ENCODE measurements around the gene PTPRM. TPM values are rescaled to one million over a fixed set of nuclear protein-coding genes. Genes with fewer than 3 reads are reported as not detected.

PTPRM gene
- polyA plus RNA-seq, 1 donor from 2014 or later: 126 TPM

DNA sequence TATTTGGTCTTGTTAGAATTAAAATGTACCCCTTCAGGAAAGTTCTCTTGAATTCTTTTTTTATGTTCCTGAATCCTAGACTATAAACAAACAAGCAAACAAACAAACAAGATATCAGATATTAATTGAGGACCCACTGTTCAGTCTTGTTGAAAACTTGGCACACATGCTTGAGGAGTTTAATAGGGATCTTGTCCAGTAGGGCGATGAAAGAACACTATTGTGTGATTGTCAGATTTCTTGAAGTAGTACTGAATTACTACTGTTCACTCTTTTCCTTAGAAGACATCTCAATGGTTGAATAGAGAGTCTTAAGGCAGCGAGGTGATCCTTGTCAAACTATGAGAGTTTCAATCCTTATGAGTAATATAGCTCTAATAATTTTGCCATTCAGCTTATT, 130.2 kb downstream of the PTPRM start:
- H3K79me2 ChIP-seq (replicated peaks; ENCODE audit: insufficient read depth, low read length): no peaks in the 10 kb centered on the region
- TF ChIP-seq EZH2 (IDR thresholded peaks at IDR 0.05; ENCODE audit: borderline replicate concordance, insufficient read depth, low read length, poor library complexity, severe bottlenecking) (no peak), POLR2AphosphoS5 (IDR thresholded peaks at IDR 0.05) (no peak), RAD21 (conservative IDR thresholded peaks at IDR 0.05) (no peak), EP300 (conservative IDR thresholded peaks at IDR 0.05; ENCODE audit: poor library complexity, severe bottlenecking) (no peak), MXI1 (conservative IDR thresholded peaks at IDR 0.05; ENCODE audit: poor library complexity, severe bottlenecking) (no peak), TAF1 (IDR thresholded peaks at IDR 0.05; ENCODE audit: low read depth) (no peak), SMC3 (conservative IDR thresholded peaks at IDR 0.05; ENCODE audit: poor library complexity) (no peak)
- TF ChIP-seq, protein P1, sequence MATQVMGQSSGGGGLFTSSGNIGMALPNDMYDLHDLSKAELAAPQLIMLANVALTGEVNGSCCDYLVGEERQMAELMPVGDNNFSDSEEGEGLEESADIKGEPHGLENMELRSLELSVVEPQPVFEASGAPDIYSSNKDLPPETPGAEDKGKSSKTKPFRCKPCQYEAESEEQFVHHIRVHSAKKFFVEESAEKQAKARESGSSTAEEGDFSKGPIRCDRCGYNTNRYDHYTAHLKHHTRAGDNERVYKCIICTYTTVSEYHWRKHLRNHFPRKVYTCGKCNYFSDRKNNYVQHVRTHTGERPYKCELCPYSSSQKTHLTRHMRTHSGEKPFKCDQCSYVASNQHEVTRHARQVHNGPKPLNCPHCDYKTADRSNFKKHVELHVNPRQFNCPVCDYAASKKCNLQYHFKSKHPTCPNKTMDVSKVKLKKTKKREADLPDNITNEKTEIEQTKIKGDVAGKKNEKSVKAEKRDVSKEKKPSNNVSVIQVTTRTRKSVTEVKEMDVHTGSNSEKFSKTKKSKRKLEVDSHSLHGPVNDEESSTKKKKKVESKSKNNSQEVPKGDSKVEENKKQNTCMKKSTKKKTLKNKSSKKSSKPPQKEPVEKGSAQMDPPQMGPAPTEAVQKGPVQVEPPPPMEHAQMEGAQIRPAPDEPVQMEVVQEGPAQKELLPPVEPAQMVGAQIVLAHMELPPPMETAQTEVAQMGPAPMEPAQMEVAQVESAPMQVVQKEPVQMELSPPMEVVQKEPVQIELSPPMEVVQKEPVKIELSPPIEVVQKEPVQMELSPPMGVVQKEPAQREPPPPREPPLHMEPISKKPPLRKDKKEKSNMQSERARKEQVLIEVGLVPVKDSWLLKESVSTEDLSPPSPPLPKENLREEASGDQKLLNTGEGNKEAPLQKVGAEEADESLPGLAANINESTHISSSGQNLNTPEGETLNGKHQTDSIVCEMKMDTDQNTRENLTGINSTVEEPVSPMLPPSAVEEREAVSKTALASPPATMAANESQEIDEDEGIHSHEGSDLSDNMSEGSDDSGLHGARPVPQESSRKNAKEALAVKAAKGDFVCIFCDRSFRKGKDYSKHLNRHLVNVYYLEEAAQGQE (IDR thresholded peaks at IDR 0.05; ENCODE audit: borderline replicate concordance): no peak
- TF ChIP-seq, protein P2, sequence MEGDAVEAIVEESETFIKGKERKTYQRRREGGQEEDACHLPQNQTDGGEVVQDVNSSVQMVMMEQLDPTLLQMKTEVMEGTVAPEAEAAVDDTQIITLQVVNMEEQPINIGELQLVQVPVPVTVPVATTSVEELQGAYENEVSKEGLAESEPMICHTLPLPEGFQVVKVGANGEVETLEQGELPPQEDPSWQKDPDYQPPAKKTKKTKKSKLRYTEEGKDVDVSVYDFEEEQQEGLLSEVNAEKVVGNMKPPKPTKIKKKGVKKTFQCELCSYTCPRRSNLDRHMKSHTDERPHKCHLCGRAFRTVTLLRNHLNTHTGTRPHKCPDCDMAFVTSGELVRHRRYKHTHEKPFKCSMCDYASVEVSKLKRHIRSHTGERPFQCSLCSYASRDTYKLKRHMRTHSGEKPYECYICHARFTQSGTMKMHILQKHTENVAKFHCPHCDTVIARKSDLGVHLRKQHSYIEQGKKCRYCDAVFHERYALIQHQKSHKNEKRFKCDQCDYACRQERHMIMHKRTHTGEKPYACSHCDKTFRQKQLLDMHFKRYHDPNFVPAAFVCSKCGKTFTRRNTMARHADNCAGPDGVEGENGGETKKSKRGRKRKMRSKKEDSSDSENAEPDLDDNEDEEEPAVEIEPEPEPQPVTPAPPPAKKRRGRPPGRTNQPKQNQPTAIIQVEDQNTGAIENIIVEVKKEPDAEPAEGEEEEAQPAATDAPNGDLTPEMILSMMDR (IDR thresholded peaks at IDR 0.05; ENCODE audit: poor library complexity, severe bottlenecking): no peak

DNA sequence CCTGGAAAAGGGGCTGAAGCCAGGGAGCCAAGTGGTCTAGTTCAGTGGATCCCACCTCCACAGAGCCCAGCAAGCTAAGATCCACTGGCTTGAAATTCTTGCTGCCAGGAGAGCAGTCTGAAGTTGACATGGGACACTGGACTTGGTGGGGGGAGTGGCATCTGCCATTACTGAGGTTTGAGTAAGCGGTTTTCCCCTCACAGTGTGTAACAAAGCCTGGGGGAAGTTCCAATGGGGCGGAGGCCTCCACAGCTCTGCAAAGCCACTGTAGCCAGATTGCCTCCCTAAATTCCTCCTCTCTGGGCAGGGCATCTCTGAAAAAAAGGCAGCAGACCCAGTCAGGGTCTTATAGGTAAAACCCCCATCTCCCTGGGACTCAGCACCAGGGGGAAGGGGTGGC, 144.4 kb downstream of the PTPRM start:
- no peak overlapping the region for H3K27ac ChIP-seq (ENCODE audit: low read length)
- TF ChIP-seq EZH2 (IDR thresholded peaks at IDR 0.05; ENCODE audit: borderline replicate concordance, insufficient read depth, low read length, poor library complexity, severe bottlenecking) (no peak), EP300 (conservative IDR thresholded peaks at IDR 0.05; ENCODE audit: poor library complexity, severe bottlenecking) (no peak), SMC3 (conservative IDR thresholded peaks at IDR 0.05; ENCODE audit: poor library complexity) (no peak), TAF1 (IDR thresholded peaks at IDR 0.05; ENCODE audit: low read depth) (no peak), RAD21 (conservative IDR thresholded peaks at IDR 0.05) (no peak), POLR2AphosphoS5 (IDR thresholded peaks at IDR 0.05) (no peak), MXI1 (conservative IDR thresholded peaks at IDR 0.05; ENCODE audit: poor library complexity, severe bottlenecking) (no peak)
- TF ChIP-seq, protein P1 (IDR thresholded peaks at IDR 0.05; ENCODE audit: borderline replicate concordance): no peak
- TF ChIP-seq, protein P2 (IDR thresholded peaks at IDR 0.05; ENCODE audit: poor library complexity, severe bottlenecking): no peak
- no peaks in the 10 kb centered on the region for H3K27me3 ChIP-seq (ENCODE audit: insufficient read depth, low read depth, low read length)
- no peaks in the 10 kb centered on the region for H4K20me1 ChIP-seq (ENCODE audit: insufficient read depth)
- H3K79me2 ChIP-seq (replicated peaks; ENCODE audit: insufficient read depth, low read length): peaks cover 3% of the 10 kb centered on the region
- no peaks in the 10 kb centered on the region for H3K9me2 ChIP-seq (ENCODE audit: insufficient read depth, low read length)
- no peak overlapping the region for H3K9ac ChIP-seq (ENCODE audit: low read length)
- no peaks in the 10 kb centered on the region for H3F3A ChIP-seq (ENCODE audit: insufficient read depth, low read length, poor library complexity, severe bottlenecking)
- peaks cover 6% of the 10 kb centered on the region for H3K9me3 ChIP-seq (ENCODE audit: low read length)
- no peak overlapping the region for H3K4me2 ChIP-seq (ENCODE audit: low read length)
- no peak overlapping the region for H3K4me3 ChIP-seq (ENCODE audit: low read length)
- H3K36me3 ChIP-seq (ENCODE audit: insufficient read depth, low read length): no peaks in the 10 kb centered on the region
- H2AFZ ChIP-seq (ENCODE audit: low read depth, low read length): no peak overlapping the region

More for the DNA sequence above, 130.2 kb downstream of the PTPRM start:
- H3K9ac ChIP-seq (ENCODE audit: low read length): no peak overlapping the region
- H3K9me3 ChIP-seq (ENCODE audit: low read length): no peaks in the 10 kb centered on the region
- H3K27me3 ChIP-seq (ENCODE audit: insufficient read depth, low read depth, low read length): no peaks in the 10 kb centered on the region
- H4K20me1 ChIP-seq (ENCODE audit: insufficient read depth): no peaks in the 10 kb centered on the region
- no peak overlapping the region for H3K27ac ChIP-seq (ENCODE audit: low read length)
- no peak overlapping the region for H2AFZ ChIP-seq (ENCODE audit: low read depth, low read length)
- no peak overlapping the region for H3K4me2 ChIP-seq (ENCODE audit: low read length)
- no peaks in the 10 kb centered on the region for H3K36me3 ChIP-seq (ENCODE audit: insufficient read depth, low read length)
- no peaks in the 10 kb centered on the region for H3F3A ChIP-seq (ENCODE audit: insufficient read depth, low read length, poor library complexity, severe bottlenecking)
- H3K4me3 ChIP-seq (ENCODE audit: low read length): no peak overlapping the region
- H3K9me2 ChIP-seq (ENCODE audit: insufficient read depth, low read length): no peaks in the 10 kb centered on the region
